GM12878 (cell line): ENCODE data around the gene GFM2. TPM values are rescaled to one million over a fixed set of nuclear protein-coding genes. Genes with fewer than 3 reads are reported as not detected.

Source experiments
- ATAC-seq: fragments of 200-7000 bp; cut with Tn5 transposase; 3 replicates; pipeline ENCODE4 v1.9.1; 2020; ENCODE audit warnings: mild to moderate bottlenecking, moderate library complexity
- BruUV-seq: library from RNA; stranded (reverse); fragments of 400-500 nt; replicated peaks from 2 replicates; lab custom pipeline; 2021; lab: Mats Ljungman, UMichigan
- CTCF ChIA-PET: fragments of 300-600 bp; sonication (Branson Sonifier 250); formaldehyde crosslinking; extraction: SDS; loops from one replicate; lab custom pipeline; 2021; ENCODE audit warnings: inconsistent platforms; lab: Yijun Ruan, JAX
- POLR2A ChIA-PET: fragments of 350-600 bp; formaldehyde crosslinking; extraction: SDS; loops from one replicate; lab custom pipeline; 2021; ENCODE audit warnings: inconsistent platforms; lab: Charles Lee
- RAD21 ChIA-PET: fragments of 300-600 bp; sonication (Branson Sonifier 250); formaldehyde crosslinking; loops from one replicate; lab custom pipeline; 2023; ENCODE audit warnings: antibody characterized with exemption; ENCODE audit not compliant: unreplicated experiment; lab: Charles Lee
- SMC1A ChIA-PET: fragments of 300-600 bp; sonication (Branson Sonifier 250); formaldehyde crosslinking; loops from one replicate; lab custom pipeline; 2023; ENCODE audit not compliant: unreplicated experiment, uncharacterized antibody; lab: Charles Lee
- DNase-seq: peaks from one replicate; pipeline ENCODE4 v3.0.0-alpha.2; 2011; ENCODE audit warnings: low read depth, low spot score
- FAIRE-seq: peaks from 3 replicates; lab custom pipeline; 2011; peaks lifted over from hg19 to GRCh38; lab: Jason Lieb, UNC
- H2AFZ ChIP-seq: 2 replicates; pipeline ENCODE4 v1.6.0; 2011; ENCODE audit warnings: low read depth, low read length, control low read depth; ENCODE audit not compliant: control insufficient read depth
- H3K27ac ChIP-seq: 2 replicates; pipeline ENCODE4 v1.5.1; 2011; ENCODE audit warnings: control low read depth; ENCODE audit not compliant: control insufficient read depth, insufficient read depth
- H3K27me3 ChIP-seq, 2 experiments: replicated peaks in 1 of 2; 2 replicates each; pipeline versions ENCODE4 v1.6.0 to v1.6.1; 2011; ENCODE audit warnings: low read length in 1 of 2; ENCODE audit not compliant: control insufficient read depth in 2 of 2, insufficient read depth in 2 of 2
- H3K36me3 ChIP-seq, 2 experiments: 2 replicates each; pipeline ENCODE4 v1.5.1; 2011; ENCODE audit warnings: low read length in 1 of 2; ENCODE audit not compliant: control insufficient read depth in 2 of 2, insufficient read depth in 2 of 2
- H3K4me1 ChIP-seq: 2 replicates; pipeline ENCODE4 v1.6.1; 2011; ENCODE audit warnings: mild to moderate bottlenecking, low read length, moderate library complexity, mixed read lengths; ENCODE audit not compliant: control insufficient read depth, insufficient read depth
- H3K4me2 ChIP-seq: 2 replicates; pipeline ENCODE4 v1.6.0; 2011; ENCODE audit warnings: control low read depth; ENCODE audit not compliant: control insufficient read depth, insufficient read depth
- H3K4me3 ChIP-seq: fragments of 200-600 bp; sonication (generic); 2 replicates; pipeline ENCODE4 v1.5.1; 2016
- H3K79me2 ChIP-seq: 2 replicates; pipeline ENCODE4 v1.6.0; 2011; ENCODE audit warnings: low read length; ENCODE audit not compliant: control insufficient read depth, insufficient read depth
- H3K9ac ChIP-seq: 2 replicates; pipeline ENCODE4 v1.8.0; 2011; ENCODE audit warnings: low read length, control low read depth, mixed read lengths; ENCODE audit not compliant: control insufficient read depth, insufficient read depth
- H3K9me3 ChIP-seq: replicated peaks from 3 replicates; pipeline ENCODE4 v1.5.1; 2011; ENCODE audit warnings: mild to moderate bottlenecking, low read length; ENCODE audit not compliant: control insufficient read depth, insufficient read depth
- H4K20me1 ChIP-seq: 2 replicates; pipeline ENCODE4 v1.6.0; 2011; ENCODE audit not compliant: control insufficient read depth, insufficient read depth
- CUX1 ChIP-seq: IDR thresholded peaks from 2 replicates; pipeline ENCODE4 v1.6.1; 2012; ENCODE audit warnings: improper control_type of control experiment, low read depth, low read length; ENCODE audit not compliant: insufficient replicate concordance
- HDAC6 ChIP-seq: fragments of 200-600 bp; sonication (generic); IDR thresholded peaks from one replicate; pipeline ENCODE4 v1.8.0; 2017; ENCODE audit warnings: antibody characterized with exemption; ENCODE audit not compliant: unreplicated experiment
- JUND ChIP-seq: IDR thresholded peaks from 2 replicates; pipeline ENCODE4 v1.6.1; 2012; ENCODE audit warnings: low read depth, mild to moderate bottlenecking, low read length, improper control_type of control experiment, moderate library complexity
- MLLT1 ChIP-seq: fragments of 450-650 bp; IDR thresholded peaks from 2 replicates; pipeline ENCODE4 v1.6.1; 2016; ENCODE audit warnings: mild to moderate bottlenecking
- MXI1 ChIP-seq: fragments of 150-350 bp; IDR thresholded peaks from 2 replicates; pipeline ENCODE4 v1.6.1; 2011; ENCODE audit warnings: low read depth, mild to moderate bottlenecking, inconsistent platforms, low read length, improper control_type of control experiment
- NR2C2 ChIP-seq: IDR thresholded peaks from 2 replicates; pipeline ENCODE4 v1.6.1; 2011; ENCODE audit warnings: borderline replicate concordance, low read depth; ENCODE audit not compliant: control insufficient read depth, insufficient read length
- REST ChIP-seq: IDR thresholded peaks from 2 replicates; pipeline ENCODE4 v1.6.1; 2012; ENCODE audit warnings: mild to moderate bottlenecking, low read depth, low read length
- SUPT20H ChIP-seq: IDR thresholded peaks from 2 replicates; pipeline ENCODE4 v1.6.1; 2011; ENCODE audit warnings: low read depth, mild to moderate bottlenecking, low read length, moderate library complexity, borderline replicate concordance; ENCODE audit not compliant: control insufficient read depth
- TBL1XR1 ChIP-seq: IDR thresholded peaks from 2 replicates; pipeline ENCODE4 v1.6.1; 2012; ENCODE audit warnings: low read depth, low read length, improper control_type of control experiment
- TCF7 ChIP-seq: IDR thresholded peaks from 2 replicates; pipeline ENCODE4 v1.6.1; 2014; ENCODE audit warnings: antibody characterized with exemption, borderline replicate concordance
- YBX1 ChIP-seq: fragments of 450-650 bp; IDR thresholded peaks from 2 replicates; pipeline ENCODE4 v1.6.1; 2016; ENCODE audit warnings: antibody characterized with exemption
- WGBS: methylation state at CpG from one replicate; pipeline ENCODE4 v1.1.6; 2016; ENCODE audit warnings: low lambda C conversion rate; ENCODE audit not compliant: insufficient replicate concordance, insufficient coverage; ENCODE audit errors: missing lambda C conversion rate; 5-methylcytosine and 5-hydroxymethylcytosine counted together
- in situ Hi-C: fragments of 300-500 bp; cut with MboI; formaldehyde crosslinking; loops from 9 replicates; pipeline ENCODE4 v1.14.3; 2018; ENCODE audit warnings: mixed read lengths
- intact Hi-C: fragments of 100-400 bp; cut with micrococcal nuclease; formaldehyde crosslinking; loops from one replicate; pipeline ENCODE4 v1.14.2; 2022; ENCODE audit not compliant: unreplicated experiment
- polyA plus RNA-seq, 11 experiments: library from polyadenylated mRNA; depleted of rRNA in 4 of 11; unstranded in 6 of 11; stranded (reverse) in 5 of 11; fragments of >200 nt; fragmentation: Nextera tagmentation in 4 of 11; fragmentation: Illumina TruSeq in 1 of 11; extraction: Ambion mirVana in 4 of 11; extraction: Trizol in 1 of 11; gene quantifications; 1 replicate in 1 of 11; 2 replicates in 10 of 11; pipeline versions ENCODE4 v1.2.1 to v1.2.3, GENCODE V29; 2011 to 2016; ENCODE audit warnings: inconsistent platforms in 2 of 11, missing spikeins in 2 of 11, low read depth in 1 of 11
- total RNA-seq, 4 experiments: library from RNA; depleted of rRNA in 3 of 4; stranded (reverse); fragments of >200 nt in 3 of 4; fragmentation: Illumina TruSeq in 1 of 4; extraction: Trizol in 1 of 4; gene quantifications; 2 replicates each; pipeline versions ENCODE4 v1.2.1 to v1.2.3, GENCODE V29; 2013 to 2021

GFM2 gene
- total and polyA plus RNA-seq, 10 of the 15 experiments (the other 5 are each of a cell fraction or from before 2014, with no cell fraction given) = 19.9 to 51.3 (median 32.7) TPM

- intact Hi-C loops (no loop called here), in situ Hi-C loops (no loop called here)
- no peaks in the 10 kb centered on the region for H3K79me2 ChIP-seq
- CTCF ChIA-PET = no interaction called here
- no peak overlapping the region for H2AFZ ChIP-seq
- POLR2A ChIA-PET = interaction anchor here (1.0 kb wide), 1 partner anchor 17 kb away, joined by 3 read pairs; no protein-coding TSS in a partner anchor
- FAIRE-seq = no peak
- H3K4me3 ChIP-seq = no peak overlapping the region
- BruUV-seq = no TSS peak
- no peak for ATAC-seq
- no peak overlapping the region for H3K9ac ChIP-seq
- RAD21 ChIA-PET = no interaction called here
- H3K27me3 ChIP-seq = no peaks in the 10 kb centered on the region
- peaks cover 0 to 4% of the 10 kb centered on the region in 2 experiments; a peak in 3 of 4 replicates for H3K36me3 ChIP-seq
- no peak overlapping the region for H3K27ac ChIP-seq
- H3K4me1 ChIP-seq = no peaks in the 10 kb centered on the region
- no peaks in the 10 kb centered on the region for H3K9me3 ChIP-seq
- no peak for DNase-seq
- SMC1A ChIA-PET = interaction anchor here (0.9 kb wide), 1 partner anchor 19 kb away, joined by 3 read pairs; no protein-coding TSS in a partner anchor
- no peaks in the 10 kb centered on the region for H4K20me1 ChIP-seq
- 100% methylated on average over 1 of the region's 1 CpG for WGBS
- no peak overlapping the region for H3K4me2 ChIP-seq
- no peak for TF ChIP-seq TBL1XR1
- TF ChIP-seq YBX1 = no peak
- TF ChIP-seq MXI1 = no peak
- TF ChIP-seq NR2C2 = no peak
- TF ChIP-seq SUPT20H = no peak
- TF ChIP-seq HDAC6 = no peak
- TF ChIP-seq TCF7 = no peak
- TF ChIP-seq REST = no peak
- TF ChIP-seq CUX1 = no peak
- TF ChIP-seq MLLT1 = no peak
- no peak for TF ChIP-seq JUND
Observed at GRCh38 chr5:74722271-74722670, 44.6 kb downstream of the GFM2 start.
